Ovary (tissue), 9 donors: ENCODE results near the gene C1orf21. TPM values are rescaled to one million over a fixed set of nuclear protein-coding genes. Genes with fewer than 3 reads are reported as not detected.

ENCODE experiments used
- DNase-seq, 5 donors: peaks; one replicate each; pipeline ENCODE4 v3.0.0-alpha.2; 2019 to 2020
- H3K27ac ChIP-seq, 2 donors: fragments of 200-600 bp; one replicate each; pipeline versions ENCODE4 v1.5.1 to v1.8.0; 2019 to 2022
- H3K27me3 ChIP-seq: fragments of 200-600 bp; one replicate; pipeline ENCODE4 v1.8.0; 2022
- H3K36me3 ChIP-seq: fragments of 200-600 bp; sonication (generic); one replicate; pipeline ENCODE4 v1.5.1; 2019
- H3K4me1 ChIP-seq: one replicate; pipeline ENCODE4 v1.8.1; 2013; ENCODE audit warnings: mild to moderate bottlenecking, moderate library complexity; ENCODE audit not compliant: insufficient read depth
- H3K4me3 ChIP-seq: fragments of 200-600 bp; sonication (generic); one replicate; pipeline ENCODE4 v1.5.1; 2017
- H3K9me3 ChIP-seq, 2 donors: fragments of 200-600 bp in 1 of 2; sonication (generic) in 1 of 2; one replicate each; pipeline versions ENCODE4 v1.5.1 to v1.8.1; 2013 to 2019; ENCODE audit warnings: mild to moderate bottlenecking in 1 of 2, moderate library complexity in 1 of 2
- CTCF ChIP-seq, 3 donors: fragments of 450-650 bp in 2 of 3; fragments of 200-600 bp in 1 of 3; IDR thresholded peaks; one replicate each; pipeline versions ENCODE4 v1.5.1 to v1.8.0; 2016 to 2022; ENCODE audit warnings: antibody characterized with exemption in 3 of 3, mild to moderate bottlenecking in 1 of 3
- EP300 ChIP-seq: sonication (generic); formaldehyde crosslinking; IDR thresholded peaks from one replicate; pipeline ENCODE4 v1.6.1; 2017; ENCODE audit warnings: antibody characterized with exemption
- POLR2A ChIP-seq: fragments of 450-650 bp; IDR thresholded peaks from one replicate; pipeline ENCODE4 v1.6.1; 2017; ENCODE audit warnings: antibody characterized with exemption, mild to moderate bottlenecking, moderate library complexity
- WGBS, 3 donors: extraction: QIAGEN DNeasy Blood & Tissue Kit in 1 of 3; methylation state at CpG; one replicate each; pipeline versions ENCODE4 v1.1.5 to v1.1.7; 2013 to 2017; 5-methylcytosine and 5-hydroxymethylcytosine counted together
- intact Hi-C, 4 donors: fragments of 100-400 bp; cut with DNase I; formaldehyde crosslinking; loops; one replicate each; pipeline versions ENCODE4 v1.11.0 to v1.15.1; 2022 to 2023
- polyA plus RNA-seq, 2 donors: library from polyadenylated mRNA; stranded (reverse); fragments of 200-250 nt in 1 of 2; fragments of 350-450 nt in 1 of 2; fragmentation: Illumina TruSeq in 1 of 2; extraction: RNeasy Lipid Tissue Mini Kit (QIAGEN cat#74804) in 1 of 2; gene quantifications; one replicate each; pipeline ENCODE4 v1.2.3, GENCODE V29; 2013 to 2014
- total RNA-seq, 7 donors: library from RNA; depleted of rRNA in 2 of 7; stranded (reverse); fragments of >200 nt in 2 of 7; fragmentation: NEBNext Ultra II Directional in 3 of 7; extraction: Animal tissue kit (Norgen Biotek cat#: 25700) in 3 of 7; gene quantifications; one replicate each; pipeline versions ENCODE4 v1.1.0 to v1.2.4, GENCODE V29; 2016 to 2023
- donor health status: DM: no; HTN: no; CAD: no; lungs with moderate emphysema.
- donor health status: DM: no; HTN: no; CAD: no.
- donor health status: Bipolar disorder and iron deficiency.
- donor health status: DM: yes; HTN: yes; CAD: no.
- donor health status: DM: no; HTN: no; CAD: no.
- donor health status: DM: yes; HTN: yes; CAD: no.

The C1orf21 gene
- total and polyA plus RNA-seq, 9 donors: 22.9 to 108 (median 59.4) TPM

- no peak overlapping the region for H3K4me3 ChIP-seq
- H3K27me3 ChIP-seq: no peaks in the 10 kb centered on the region
- WGBS, 3 donors: 90 to 98% (median 91%) methylated on average over 8 of the region's 8 CpGs
- DNase-seq: no peak
- no peak overlapping the region for H3K27ac ChIP-seq
- no peak for TF ChIP-seq CTCF (IDR thresholded peaks at IDR 0.05)
- no peak for TF ChIP-seq EP300
- no peak for TF ChIP-seq POLR2A
- intact Hi-C loops: no loop called here
- H3K9me3 ChIP-seq: no peaks in the 10 kb centered on the region
- H3K36me3 ChIP-seq: no peaks in the 10 kb centered on the region
- H3K4me1 ChIP-seq: peaks cover 3% of the 10 kb centered on the region
These were observed 125.9 kb downstream of the C1orf21 start for GRCh38 chr1:184512724-184513123.

- H3K36me3 ChIP-seq: no peaks in the 10 kb centered on the region
- no peak for DNase-seq
- intact Hi-C loops: no loop called here
- H3K9me3 ChIP-seq: no peaks in the 10 kb centered on the region
- H3K27me3 ChIP-seq: no peaks in the 10 kb centered on the region
- no peak overlapping the region for H3K27ac ChIP-seq
- no peak overlapping the region for H3K4me3 ChIP-seq
- WGBS, 3 donors: 49 to 55% (median 54%) methylated on average over 3 of the region's 3 CpGs
- H3K4me1 ChIP-seq: peaks cover 3% of the 10 kb centered on the region
- no peak for TF ChIP-seq CTCF (IDR thresholded peaks at IDR 0.05)
- no peak for TF ChIP-seq EP300
- no peak for TF ChIP-seq POLR2A
These were observed 126.6 kb downstream of the C1orf21 start for GRCh38 chr1:184513421-184513820.

GRCh38 chr1:184513966-184514365 lies 127.1 kb downstream of the C1orf21 start:
- Histone ChIP-seq H3K4me1 (peaks cover 3% of the 10 kb centered on the region), H3K9me3 (no peaks in the 10 kb centered on the region), H3K27ac (no peak overlapping the region), H3K27me3 (no peaks in the 10 kb centered on the region), H3K36me3 (no peaks in the 10 kb centered on the region), H3K4me3 (no peak overlapping the region)
- 65 to 78% (median 66%) methylated on average over 4 of the region's 4 CpGs for WGBS, 3 donors
- intact Hi-C loops: no loop called here
- TF ChIP-seq POLR2A (no peak), CTCF (IDR thresholded peaks at IDR 0.05) (no peak), EP300 (no peak)
- DNase-seq: peak in 1 of 5 donors; percentile 37

- Histone ChIP-seq H3K36me3 (no peaks in the 10 kb centered on the region), H3K27ac (no peak overlapping the region), H3K27me3 (no peaks in the 10 kb centered on the region), H3K4me1 (peaks cover 1% of the 10 kb centered on the region), H3K9me3 (no peaks in the 10 kb centered on the region), H3K4me3 (no peak overlapping the region)
- DNase-seq: no peak
- TF ChIP-seq EP300 (no peak), CTCF (IDR thresholded peaks at IDR 0.05) (no peak), POLR2A (no peak)
- WGBS, 3 donors: 89 to 95% (median 90%) methylated on average over 2 of the region's 2 CpGs
- intact Hi-C loops: no loop called here
These were observed 127.6 kb downstream of the C1orf21 start for GRCh38 chr1:184514447-184514846.

- no peak for TF ChIP-seq EP300
- TF ChIP-seq CTCF (IDR thresholded peaks at IDR 0.05): no peak
- no peak for TF ChIP-seq POLR2A
- Histone ChIP-seq H3K4me1 (no peaks in the 10 kb centered on the region), H3K27me3 (no peaks in the 10 kb centered on the region), H3K27ac (no peak overlapping the region), H3K9me3 (no peaks in the 10 kb centered on the region), H3K4me3 (no peak overlapping the region), H3K36me3 (no peaks in the 10 kb centered on the region)
- no peak for DNase-seq
- intact Hi-C loops: no loop called here
These were observed 130.3 kb downstream of the C1orf21 start for GRCh38 chr1:184517130-184517529.
